GM12892 (cell line): ENCODE measurements around the gene B3GALT5.

Experiments
- POLR2A ChIP-seq: IDR thresholded peaks from 2 replicates; pipeline ENCODE4 v1.6.1; 2011; ENCODE audit warnings: low read depth, low read length, control low read depth
- POLR2AphosphoS5 ChIP-seq: IDR thresholded peaks from 2 replicates; pipeline ENCODE4 v1.6.1; 2011; ENCODE audit warnings: low read depth, low read length, control low read depth

DNA sequence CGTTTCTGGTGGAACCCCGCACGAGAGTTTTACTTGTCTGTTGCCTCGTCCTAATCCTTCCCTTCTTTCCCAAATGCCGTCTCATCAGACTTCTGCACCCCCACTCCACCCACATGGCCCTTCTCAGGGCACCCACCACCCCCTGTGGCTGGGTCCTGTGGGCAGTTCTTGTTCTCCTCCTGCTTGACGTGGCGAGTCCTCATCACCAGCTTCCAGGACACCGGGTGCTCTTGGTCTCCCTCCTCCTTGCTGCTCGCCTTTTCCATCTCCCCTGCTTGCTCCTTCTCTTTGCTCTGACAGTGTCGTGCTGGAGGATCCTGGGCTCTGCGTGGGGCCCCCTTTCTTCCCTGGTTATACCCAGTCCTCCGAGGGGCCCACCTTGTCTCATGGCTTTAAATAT, 51.8 kb downstream of the B3GALT5 start:
- TF ChIP-seq POLR2A (no peak), POLR2AphosphoS5 (no peak)
